NCI-H146 treated with DMSO at 0.1 percent for 48 hours (cell line): ENCODE measurements around the gene KPNB1.

ENCODE experiments used
- DNase-seq: peaks from one replicate; lab custom pipeline; 2025; ENCODE audit not compliant: unreplicated experiment; lab: John Stamatoyannopoulos, UW

The KPNB1 gene

GRCh38 chr17:47711366-47712099 lies 61.8 kb downstream of the KPNB1 start:
- DNase-seq = no peak

- no peak for DNase-seq
Measured at GRCh38 chr17:47712330-47713023, 62.8 kb downstream of the KPNB1 start.

GRCh38 chr17:47713980-47714700 lies 64.4 kb downstream of the KPNB1 start:
- DNase-seq = no peak

GRCh38 chr17:47714773-47715396 lies 65.2 kb downstream of the KPNB1 start:
- no peak for DNase-seq

- DNase-seq = no peak
Measured at GRCh38 chr17:47715669-47716325, 66.1 kb downstream of the KPNB1 start.

GRCh38 chr17:47716375-47716774 lies 66.7 kb downstream of the KPNB1 start:
- DNase-seq = no peak

- no peak for DNase-seq
Measured at GRCh38 chr17:47717261-47717697, 67.6 kb downstream of the KPNB1 start.

GRCh38 chr17:47717979-47718621 lies 68.4 kb downstream of the KPNB1 start:
- DNase-seq = no peak

- no peak for DNase-seq
Measured at GRCh38 chr17:47718634-47719405, 69.1 kb downstream of the KPNB1 start.

GRCh38 chr17:47719411-47720152 lies 69.9 kb downstream of the KPNB1 start:
- no peak for DNase-seq

GRCh38 chr17:47720196-47720595 lies 70.5 kb downstream of the KPNB1 start:
- DNase-seq = no peak

- no peak for DNase-seq
Measured at GRCh38 chr17:47720754-47721533, 71.2 kb downstream of the KPNB1 start.

- DNase-seq = no peak
Measured at GRCh38 chr17:47721725-47722124, 72.0 kb downstream of the KPNB1 start.

- DNase-seq = no peak
Measured at GRCh38 chr17:47724705-47725104, 75.0 kb downstream of the KPNB1 start.

GRCh38 chr17:47725446-47726111 lies 75.9 kb downstream of the KPNB1 start:
- no peak for DNase-seq

- no peak for DNase-seq
Measured at GRCh38 chr17:47726796-47727703, 77.3 kb downstream of the KPNB1 start.

- no peak for DNase-seq
Measured at GRCh38 chr17:47727704-47728036, 78.0 kb downstream of the KPNB1 start.
